Upper lobe of left lung (tissue), 6 donors: Measurements from ENCODE around the gene LGMN. TPM values are rescaled to one million over a fixed set of nuclear protein-coding genes. Genes with fewer than 3 reads are reported as not detected.

Source experiments
- ATAC-seq, 2 donors: fragments of 200-7000 bp; cut with Tn5 transposase; one replicate each; pipeline ENCODE4 v1.9.1; 2022; ENCODE audit warnings: mild to moderate bottlenecking in 2 of 2, moderate library complexity in 2 of 2; ENCODE audit not compliant: low FRiP score in 2 of 2
- DNase-seq, 2 donors: peaks; one replicate each; pipeline ENCODE4 v3.0.0-alpha.2; 2019 to 2020
- H3K27ac ChIP-seq, 4 donors: fragments of 200-600 bp; sonication (generic); one replicate each; pipeline ENCODE4 v1.5.1; 2016 to 2019
- H3K27me3 ChIP-seq, 4 donors: fragments of 200-600 bp; sonication (generic); one replicate each; pipeline ENCODE4 v1.5.1; 2017 to 2019
- H3K36me3 ChIP-seq, 4 donors: fragments of 200-600 bp; sonication (generic); one replicate each; pipeline ENCODE4 v1.5.1; 2016 to 2019
- H3K4me1 ChIP-seq, 4 donors: fragments of 200-600 bp; sonication (generic); one replicate each; pipeline ENCODE4 v1.5.1; 2018 to 2019
- H3K4me3 ChIP-seq, 4 donors: fragments of 200-600 bp; sonication (generic); one replicate each; pipeline ENCODE4 v1.5.1; 2017 to 2019; ENCODE audit warnings: mild to moderate bottlenecking in 2 of 4, moderate library complexity in 1 of 4
- H3K9me3 ChIP-seq, 4 donors: fragments of 200-600 bp; sonication (generic); one replicate each; pipeline ENCODE4 v1.5.1; 2018 to 2019
- EP300 ChIP-seq, 4 donors: sonication (generic); formaldehyde crosslinking; IDR thresholded peaks; one replicate each; pipeline ENCODE4 v1.5.1; 2017; ENCODE audit warnings: antibody characterized with exemption in 4 of 4, control low read depth in 2 of 4
- POLR2A ChIP-seq, 4 donors: fragments of 450-650 bp; IDR thresholded peaks; one replicate each; pipeline ENCODE4 v1.5.1; 2016 to 2017; ENCODE audit warnings: antibody characterized with exemption in 4 of 4, mild to moderate bottlenecking in 2 of 4
- POLR2AphosphoS5 ChIP-seq, 2 donors: sonication (generic); formaldehyde crosslinking; IDR thresholded peaks; one replicate each; pipeline ENCODE4 v1.5.1; 2017; ENCODE audit warnings: antibody characterized with exemption in 2 of 2
- WGBS, 2 donors: methylation state at CpG; one replicate each; pipeline ENCODE4 v1.1.5; 2017 to 2018; 5-methylcytosine and 5-hydroxymethylcytosine counted together
- total RNA-seq, 6 donors: library from RNA; depleted of rRNA in 4 of 6; stranded (reverse); fragments of >200 nt in 4 of 6; gene quantifications; one replicate each; pipeline versions ENCODE4 v1.1.0 to v1.2.1, GENCODE V29; 2016 to 2021
- TF ChIP-seq, protein P1 (sequence below), 6 experiments: fragments of 450-650 bp in 4 of 6; fragments of 200-600 bp in 2 of 6; sonication (generic) in 2 of 6; IDR thresholded peaks; one replicate each; pipeline ENCODE4 v1.5.1; 2016 to 2019; ENCODE audit warnings: antibody characterized with exemption in 6 of 6
- donor health status: DM: no; HTN: no; CAD: no; lungs with moderate emphysema.
- donor health status: DM: no; HTN: yes; CAD: no; lungs with severe emphysema.

The LGMN gene
- 100 to 1,000 TPM in 3 of 6 donors, 10 to 100 TPM in 3; 53.4 to 222 (median 123) TPM for total RNA-seq

GRCh38 chr14:92748259-92749016, at the start of gene LGMN:
Gene LGMN, minus strand, starts transcription at chr14:92748627. Its CDS starts 15,841 bp downstream, at chr14:92732786.
- peak; percentile 96 to 97 for DNase-seq
- peak; percentile 98 to 99 for ATAC-seq
- Histone ChIP-seq H3K27me3 (no peaks in the 10 kb centered on the region), H3K9me3 (no peaks in the 10 kb centered on the region), H3K27ac (peak within 1 kb of the TSS; percentile 85 to 93 (median 92)), H3K4me1 (peaks cover 12 to 32% (median 15%) of the 10 kb centered on the region in 4 donors), H3K4me3 (peak within 1 kb of the TSS; percentile 69 to 86 (median 78)), H3K36me3 (peaks cover 0 to 2% (median 0%) of the 10 kb centered on the region in 4 donors)
- TF ChIP-seq POLR2AphosphoS5 (IDR thresholded peaks at IDR 0.05) = peak; percentile 91 to 100
- TF ChIP-seq EP300 (IDR thresholded peaks at IDR 0.05) = peak in 1 of 4 donors; percentile 59
- TF ChIP-seq, protein P1, sequence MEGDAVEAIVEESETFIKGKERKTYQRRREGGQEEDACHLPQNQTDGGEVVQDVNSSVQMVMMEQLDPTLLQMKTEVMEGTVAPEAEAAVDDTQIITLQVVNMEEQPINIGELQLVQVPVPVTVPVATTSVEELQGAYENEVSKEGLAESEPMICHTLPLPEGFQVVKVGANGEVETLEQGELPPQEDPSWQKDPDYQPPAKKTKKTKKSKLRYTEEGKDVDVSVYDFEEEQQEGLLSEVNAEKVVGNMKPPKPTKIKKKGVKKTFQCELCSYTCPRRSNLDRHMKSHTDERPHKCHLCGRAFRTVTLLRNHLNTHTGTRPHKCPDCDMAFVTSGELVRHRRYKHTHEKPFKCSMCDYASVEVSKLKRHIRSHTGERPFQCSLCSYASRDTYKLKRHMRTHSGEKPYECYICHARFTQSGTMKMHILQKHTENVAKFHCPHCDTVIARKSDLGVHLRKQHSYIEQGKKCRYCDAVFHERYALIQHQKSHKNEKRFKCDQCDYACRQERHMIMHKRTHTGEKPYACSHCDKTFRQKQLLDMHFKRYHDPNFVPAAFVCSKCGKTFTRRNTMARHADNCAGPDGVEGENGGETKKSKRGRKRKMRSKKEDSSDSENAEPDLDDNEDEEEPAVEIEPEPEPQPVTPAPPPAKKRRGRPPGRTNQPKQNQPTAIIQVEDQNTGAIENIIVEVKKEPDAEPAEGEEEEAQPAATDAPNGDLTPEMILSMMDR (IDR thresholded peaks at IDR 0.05) = peak in 3 of 6 experiments; percentile 25 to 34 (median 33)
- TF ChIP-seq POLR2A (IDR thresholded peaks at IDR 0.05) = peak; percentile 63 to 99 (median 97)
- 3 to 9% methylated on average over 9 to 42 of the region's 50 CpGs for WGBS, 2 donors

DNA sequence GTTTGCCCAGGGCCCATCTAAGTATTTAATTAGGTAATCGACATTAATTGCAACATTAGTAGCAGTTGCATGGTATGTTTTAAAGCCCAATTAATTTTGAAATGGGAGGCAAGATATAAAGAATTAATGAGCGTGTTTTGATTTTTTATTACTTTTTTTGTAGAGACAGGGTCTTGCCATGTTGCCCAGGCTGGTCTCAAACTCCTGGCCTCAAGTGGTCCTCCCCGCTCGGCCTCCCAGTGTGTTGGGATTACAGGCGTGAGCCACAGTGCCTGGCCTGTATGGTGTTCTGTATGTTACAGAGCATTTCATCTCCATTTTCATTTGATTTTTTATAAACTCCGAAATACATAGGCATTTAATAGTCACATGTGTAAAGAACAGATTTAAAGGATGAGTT, 46.5 kb upstream of the LGMN start:
- WGBS, 2 donors = 61 to 62% methylated on average over 6 of the region's 6 CpGs
- peaks cover 19 to 41% (median 22%) of the 10 kb centered on the region in 4 donors for H3K4me1 ChIP-seq

DNA sequence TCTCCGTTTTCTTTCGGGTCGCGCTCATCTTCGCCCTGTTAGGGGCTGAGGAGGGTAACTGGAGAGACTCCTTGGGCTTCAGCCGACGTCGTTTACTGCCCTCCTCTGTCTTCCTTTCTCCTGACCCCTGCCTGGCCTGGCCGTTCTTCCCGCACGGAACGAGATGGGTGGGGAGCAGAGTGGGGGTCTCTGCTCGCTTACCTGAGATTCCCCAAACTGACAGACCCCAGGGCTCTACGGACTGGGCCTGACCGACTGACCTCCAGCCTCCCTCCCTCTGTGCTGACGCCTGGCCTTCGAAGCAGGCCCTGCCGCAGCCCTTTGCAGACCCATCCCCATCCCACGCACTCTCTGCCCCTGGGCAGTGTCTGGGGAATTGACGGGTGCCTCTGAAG, 46.1 kb upstream of the LGMN start:
- Histone ChIP-seq H3K27me3 (no peaks in the 10 kb centered on the region), H3K4me1 (peaks cover 17 to 37% (median 19%) of the 10 kb centered on the region in 4 donors), H3K9me3 (peaks cover 0 to 8% (median 4%) of the 10 kb centered on the region in 4 donors), H3K4me3 (peak overlapping the region; percentile 71 to 96 (median 92)), H3K36me3 (peaks cover 0 to 21% (median 15%) of the 10 kb centered on the region in 4 donors), H3K27ac (peak overlapping the region; percentile 88 to 94 (median 92))
- WGBS, 2 donors = 0% methylated on average over 15 to 20 of the region's 20 CpGs
- ATAC-seq = peak; percentile 9 to 20
- TF ChIP-seq POLR2AphosphoS5 (IDR thresholded peaks at IDR 0.05) (no peak), EP300 (IDR thresholded peaks at IDR 0.05) (no peak), POLR2A (IDR thresholded peaks at IDR 0.05) (no peak)
- TF ChIP-seq, protein P1 (IDR thresholded peaks at IDR 0.05) = no peak
- DNase-seq = peak; percentile 25 to 36

More for the DNA sequence above, 46.5 kb upstream of the LGMN start:
- H3K27me3 ChIP-seq = no peaks in the 10 kb centered on the region
- ATAC-seq = no peak
- peaks cover 0 to 21% (median 15%) of the 10 kb centered on the region in 4 donors for H3K36me3 ChIP-seq
- no peak for DNase-seq
- peak overlapping the region; percentile 71 to 96 (median 92) for H3K4me3 ChIP-seq
- TF ChIP-seq EP300 (IDR thresholded peaks at IDR 0.05) (no peak), POLR2A (IDR thresholded peaks at IDR 0.05) (no peak), POLR2AphosphoS5 (IDR thresholded peaks at IDR 0.05) (no peak)
- TF ChIP-seq, protein P1 (IDR thresholded peaks at IDR 0.05) = no peak
- peaks cover 0 to 4% (median 1%) of the 10 kb centered on the region in 4 donors for H3K9me3 ChIP-seq
- H3K27ac ChIP-seq = peak overlapping the region; percentile 88 to 94 (median 92)

DNA sequence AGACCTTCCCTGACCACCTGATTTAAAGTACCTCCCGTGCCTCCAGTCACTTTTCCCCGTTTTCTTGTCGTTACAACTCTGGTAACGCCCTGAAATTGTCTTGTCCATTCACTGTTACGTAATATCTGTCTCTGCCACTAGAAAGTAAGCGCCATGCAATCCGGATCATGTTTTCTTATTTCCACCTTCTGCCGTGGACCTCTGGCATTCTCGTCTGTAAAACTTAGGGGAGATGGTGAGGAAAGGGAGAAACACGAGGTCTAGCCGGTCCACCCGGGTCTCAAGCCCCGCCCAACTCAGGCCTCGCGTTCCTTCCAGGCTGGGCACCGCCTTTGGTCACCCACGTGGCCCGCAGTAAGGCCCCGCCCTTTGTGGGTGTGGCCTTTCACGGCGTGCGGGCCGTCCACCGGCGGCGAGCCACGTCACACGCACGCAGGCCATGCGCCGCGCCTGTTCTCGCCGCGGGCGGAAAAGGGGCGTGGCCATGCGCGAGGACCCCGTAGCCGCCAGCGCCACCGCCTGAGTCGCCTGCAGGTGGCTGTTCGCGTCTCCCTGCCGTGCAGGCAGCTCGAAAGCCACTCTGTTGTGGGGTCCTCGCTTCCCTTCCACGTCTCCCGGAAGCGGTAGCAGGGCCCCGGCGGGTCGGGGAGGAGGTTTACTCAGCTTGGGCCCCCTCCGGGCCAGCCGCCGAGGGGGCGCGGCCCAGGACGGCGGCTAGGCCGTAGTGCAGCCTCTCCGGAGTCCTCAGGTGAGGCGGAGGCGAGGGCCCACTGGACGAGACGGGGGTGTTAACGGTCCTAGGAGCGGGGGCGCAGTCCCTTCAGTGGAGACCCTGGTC, 45.5 kb upstream of the LGMN start, which contains the start of gene GOLGA5:
GOLGA5 (plus strand) TSS at position 597 of the 838 bp plus-strand sequence. CDS start 3,133 bp downstream, outside the sequence.
- H3K36me3 ChIP-seq = peaks cover 0 to 19% (median 13%) of the 10 kb centered on the region in 4 donors
- peaks cover under 1 to 14% (median 7%) of the 10 kb centered on the region in 4 donors for H3K9me3 ChIP-seq
- H3K4me1 ChIP-seq = peaks cover 17 to 34% (median 19%) of the 10 kb centered on the region in 4 donors
- peak within 1 kb of the TSS; percentile 88 to 94 (median 92) for H3K27ac ChIP-seq
- peak; percentile 83 to 94 for TF ChIP-seq POLR2AphosphoS5 (IDR thresholded peaks at IDR 0.05)
- TF ChIP-seq, protein P1 (IDR thresholded peaks at IDR 0.05) = peak; percentile 15 to 83 (median 64)
- TF ChIP-seq POLR2A (IDR thresholded peaks at IDR 0.05) = peak in 3 of 4 donors; percentile 76 to 89 (median 83)
- peak in 1 of 4 donors; percentile 79 for TF ChIP-seq EP300 (IDR thresholded peaks at IDR 0.05)
- ATAC-seq = peak; percentile 99
- peak; percentile 99 to 100 for DNase-seq
- WGBS, 2 donors = 5 to 6% methylated on average over 16 to 19 of the region's 71 CpGs
- no peaks in the 10 kb centered on the region for H3K27me3 ChIP-seq
- H3K4me3 ChIP-seq = peak within 1 kb of the TSS; percentile 71 to 96 (median 92)
